HepG2 (cell line): ENCODE data around the gene ELOVL7. TPM values are rescaled to one million over a fixed set of nuclear protein-coding genes. Genes with fewer than 3 reads are reported as not detected.

ENCODE experiments used
- ATAC-seq: fragments of 200-7000 bp; cut with Tn5 transposase; 3 replicates; pipeline ENCODE4 v1.9.1; 2020; ENCODE audit warnings: mild to moderate bottlenecking, moderate library complexity
- BruUV-seq: library from RNA; stranded (reverse); fragments of 400-500 nt; replicated peaks from 2 replicates; lab custom pipeline; 2021; lab: Mats Ljungman, UMichigan
- CTCF ChIA-PET: fragments of 300-600 bp; formaldehyde crosslinking; extraction: SDS; loops from one replicate; lab custom pipeline; 2021; ENCODE audit warnings: low total read pairs, inconsistent platforms, low intra/inter-chr PET ratio; lab: Yijun Ruan, JAX
- POLR2A ChIA-PET: fragments of 350-600 bp; sonication (Branson Sonifier 250); formaldehyde crosslinking; loops from one replicate; lab custom pipeline; 2020; ENCODE audit warnings: antibody characterized with exemption, inconsistent platforms; lab: Yijun Ruan, JAX
- DNase-seq: peaks from one replicate; pipeline ENCODE4 v3.0.0-alpha.2; 2015; ENCODE audit warnings: low spot score
- FAIRE-seq: peaks from 3 replicates; lab custom pipeline; 2011; peaks lifted over from hg19 to GRCh38; lab: Jason Lieb, UNC
- H2AFZ ChIP-seq: one replicate; pipeline ENCODE4 v1.6.1; 2011; ENCODE audit warnings: low read length, inconsistent platforms
- H3K27ac ChIP-seq: fragments of 300-600 bp; 3 replicates; pipeline ENCODE4 v1.8.0; 2011; ENCODE audit warnings: mixed run types, mild to moderate bottlenecking, mixed read lengths, low read length, inconsistent platforms; ENCODE audit not compliant: insufficient read depth; ENCODE audit errors: extremely low read length
- H3K27me3 ChIP-seq, 2 experiments: fragments of 200-600 bp in 1 of 2; 2 replicates in 1 of 2; 3 replicates in 1 of 2; pipeline versions ENCODE4 v1.6.0 to v1.8.0; 2011; ENCODE audit warnings: low read length in 2 of 2, mild to moderate bottlenecking in 2 of 2, moderate library complexity in 2 of 2, inconsistent platforms in 1 of 2; ENCODE audit not compliant: insufficient read depth in 2 of 2, control insufficient read depth in 1 of 2
- H3K36me3 ChIP-seq, 2 experiments: fragments of 200-600 bp in 1 of 2; replicated peaks in 1 of 2; 2 replicates in 1 of 2; 3 replicates in 1 of 2; pipeline versions ENCODE4 v1.5.1 to v1.8.0; 2011; ENCODE audit warnings: low read length in 2 of 2, inconsistent platforms in 1 of 2; ENCODE audit not compliant: insufficient read depth in 2 of 2, control insufficient read depth in 1 of 2
- H3K4me1 ChIP-seq: 2 replicates; pipeline ENCODE4 v1.5.1; 2012; ENCODE audit warnings: low read length, inconsistent platforms; ENCODE audit not compliant: insufficient read depth
- H3K4me2 ChIP-seq: 2 replicates; pipeline ENCODE4 v1.6.0; 2011; ENCODE audit warnings: low read depth, low read length, inconsistent platforms
- H3K4me3 ChIP-seq, 3 experiments: fragments of 200-600 bp in 1 of 3; sonication (generic), shearing (Covaris generic) in 1 of 3; replicated peaks in 1 of 3; 2 replicates each; pipeline ENCODE4 v1.5.1; 2011 to 2016; ENCODE audit warnings: low read length in 3 of 3, inconsistent platforms in 2 of 3, low read depth in 2 of 3, mild to moderate bottlenecking in 2 of 3, control low read depth in 1 of 3, mixed read lengths in 1 of 3; ENCODE audit not compliant: insufficient read depth in 1 of 3
- H3K79me2 ChIP-seq: one replicate; pipeline ENCODE4 v1.6.1; 2011; ENCODE audit warnings: low read length, inconsistent platforms; ENCODE audit not compliant: insufficient read depth
- H3K9ac ChIP-seq: 2 replicates; pipeline ENCODE4 v1.6.0; 2011; ENCODE audit warnings: mild to moderate bottlenecking, low read depth, low read length, inconsistent platforms; ENCODE audit not compliant: insufficient read depth
- H3K9me3 ChIP-seq: 2 replicates; pipeline ENCODE4 v1.5.1; 2012; ENCODE audit warnings: mild to moderate bottlenecking, low read length
- H4K20me1 ChIP-seq: 2 replicates; pipeline ENCODE4 v1.6.0; 2011; ENCODE audit warnings: inconsistent platforms, mild to moderate bottlenecking, low read length, moderate library complexity; ENCODE audit not compliant: insufficient read depth
- ATF7 ChIP-seq, 2 experiments: fragments of 450-650 bp in 1 of 2; sonication (generic) in 1 of 2; formaldehyde crosslinking in 1 of 2; IDR thresholded peaks; 2 replicates each; pipeline versions ENCODE4 v1.4.0 to v1.6.1; 2016 to 2020; ENCODE audit warnings: antibody characterized with exemption in 1 of 2, mild to moderate bottlenecking in 1 of 2, missing genetic modification reagents in 1 of 2
- ATM ChIP-seq: fragments of 450-650 bp; IDR thresholded peaks from 2 replicates; pipeline ENCODE4 v1.7.1; 2017; ENCODE audit warnings: mild to moderate bottlenecking, borderline replicate concordance
- BRCA1 ChIP-seq: sonication (generic); formaldehyde crosslinking; IDR thresholded peaks from 2 replicates; pipeline ENCODE4 v1.4.0; 2020; ENCODE audit warnings: missing genetic modification reagents
- HOXA5 ChIP-seq: sonication (generic); formaldehyde crosslinking; IDR thresholded peaks from 2 replicates; pipeline ENCODE4 v1.4.0; 2020; ENCODE audit warnings: missing genetic modification reagents
- NFE2L2 ChIP-seq: fragments of 150-350 bp; IDR thresholded peaks from 2 replicates; pipeline ENCODE4 v1.6.1; 2014; ENCODE audit warnings: low read length
- PHF20 ChIP-seq: sonication (generic); formaldehyde crosslinking; IDR thresholded peaks from 2 replicates; pipeline ENCODE4 v1.5.0; 2020; ENCODE audit warnings: mild to moderate bottlenecking, missing genetic modification reagents
- POGZ ChIP-seq: sonication (generic); formaldehyde crosslinking; IDR thresholded peaks from 2 replicates; pipeline ENCODE4 v1.4.0; 2020; ENCODE audit warnings: mild to moderate bottlenecking, missing genetic modification reagents
- SIX1 ChIP-seq: sonication (generic); formaldehyde crosslinking; IDR thresholded peaks from 2 replicates; pipeline ENCODE4 v1.4.0; 2020; ENCODE audit warnings: missing genetic modification reagents, borderline replicate concordance
- THAP11 ChIP-seq: IDR thresholded peaks from 2 replicates; pipeline ENCODE4 v1.6.1; 2016; ENCODE audit warnings: missing biosample characterization, missing genetic modification reagents
- TRIM22 ChIP-seq: fragments of 450-650 bp; IDR thresholded peaks from 2 replicates; pipeline ENCODE4 v1.6.1; 2017
- TRIM24 ChIP-seq: sonication (generic); formaldehyde crosslinking; IDR thresholded peaks from 2 replicates; pipeline ENCODE4 v1.8.0; 2022; ENCODE audit warnings: mild to moderate bottlenecking, missing genetic modification reagents
- ZNF17 ChIP-seq: sonication (generic); formaldehyde crosslinking; IDR thresholded peaks from 2 replicates; pipeline ENCODE4 v1.5.0; 2020; ENCODE audit warnings: mild to moderate bottlenecking, missing genetic modification reagents
- ZNF543 ChIP-seq: sonication (generic); formaldehyde crosslinking; IDR thresholded peaks from 2 replicates; pipeline ENCODE4 v1.4.0; 2020; ENCODE audit warnings: mild to moderate bottlenecking, missing genetic modification reagents
- ZNF549 ChIP-seq: sonication (generic); formaldehyde crosslinking; IDR thresholded peaks from 2 replicates; pipeline ENCODE4 v1.5.0; 2020; ENCODE audit warnings: missing genetic modification reagents
- ZNF609 ChIP-seq: sonication (generic); formaldehyde crosslinking; IDR thresholded peaks from 2 replicates; pipeline ENCODE4 v1.4.0; 2020; ENCODE audit warnings: mild to moderate bottlenecking, missing genetic modification reagents, borderline replicate concordance
- ZNF713 ChIP-seq: sonication (generic); formaldehyde crosslinking; IDR thresholded peaks from 2 replicates; pipeline ENCODE4 v1.4.0; 2020; ENCODE audit warnings: mild to moderate bottlenecking, missing genetic modification reagents
- ZNF746 ChIP-seq: sonication (generic); formaldehyde crosslinking; IDR thresholded peaks from 2 replicates; pipeline ENCODE4 v1.8.0; 2022; ENCODE audit warnings: mild to moderate bottlenecking, missing genetic modification reagents
- WGBS: methylation state at CpG from one replicate; pipeline ENCODE4 v1.1.6; 2017; ENCODE audit warnings: low lambda C conversion rate; 5-methylcytosine and 5-hydroxymethylcytosine counted together
- in situ Hi-C: cut with HindIII; loops from 2 replicates; pipeline ENCODE4 v1.10.0; 2017; ENCODE audit warnings: low pct_unique_long_range_greater_than_20kb; ENCODE audit not compliant: extremely low pct_ligation_motif_present
- intact Hi-C: fragments of 100-400 bp; cut with micrococcal nuclease; formaldehyde crosslinking; loops from one replicate; pipeline ENCODE4 v1.10.0; 2022; ENCODE audit not compliant: unreplicated experiment
- polyA plus RNA-seq, 8 experiments: library from polyadenylated mRNA; depleted of rRNA in 3 of 8; stranded (reverse) in 7 of 8; unstranded in 1 of 8; fragments of >200 nt; fragmentation: Illumina TruSeq in 4 of 8; extraction: Trizol in 4 of 8; gene quantifications; 2 replicates each; pipeline versions ENCODE4 v1.2.1 to v1.2.3, GENCODE V29; 2011 to 2016; ENCODE audit warnings: low read depth in 4 of 8, missing spikeins in 1 of 8, mixed read lengths in 1 of 8; ENCODE audit not compliant: insufficient read depth in 1 of 8
- total RNA-seq, 5 experiments: library from RNA; depleted of rRNA; stranded (reverse); fragments of >200 nt; fragmentation: Illumina TruSeq; extraction: Trizol; gene quantifications; 2 replicates each; pipeline ENCODE4 v1.2.3, GENCODE V29; 2016; ENCODE audit warnings: low read depth in 1 of 5

The ELOVL7 gene
- total and polyA plus RNA-seq, 2 of the 13 experiments (the other 11 are each of a cell fraction or from before 2014, with no cell fraction given) = 4.5 to 7.3 TPM

DNA sequence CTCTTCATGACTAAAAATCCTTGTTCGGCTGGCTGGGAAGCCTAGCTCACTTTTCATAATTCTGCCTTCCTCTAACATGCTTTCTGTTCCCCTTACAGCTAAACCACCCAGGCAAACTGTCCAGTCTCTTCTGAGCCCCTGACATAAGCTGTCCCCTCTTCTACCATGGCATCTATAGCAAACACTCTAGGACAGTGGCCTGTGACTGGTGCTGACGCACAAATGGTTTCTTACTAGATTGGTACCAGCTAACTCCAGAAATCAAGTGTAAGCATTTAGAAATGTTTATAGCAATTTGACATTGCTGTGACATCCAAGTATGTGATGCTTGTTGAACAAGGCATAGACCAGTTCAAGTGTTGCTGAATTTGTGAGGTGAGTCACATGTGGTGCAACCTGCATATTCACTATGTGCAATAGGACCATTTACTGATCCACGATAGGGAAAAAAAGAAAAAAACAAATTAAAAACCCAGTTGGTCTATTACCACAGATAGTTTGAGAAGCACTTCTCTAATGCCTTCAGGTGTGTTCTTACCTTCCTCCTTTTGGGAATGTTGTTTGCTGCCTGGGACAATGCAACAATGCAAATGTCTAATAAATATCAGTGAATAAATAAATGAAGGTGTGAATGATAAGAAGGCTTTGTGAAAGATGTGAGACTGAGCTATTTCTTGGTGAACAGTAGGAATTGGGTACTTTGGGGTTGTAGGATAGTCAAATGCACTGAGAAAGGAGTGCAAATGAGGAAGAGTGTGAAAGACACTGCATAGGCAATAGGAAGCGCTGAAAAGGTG, 22.4 kb downstream of the ELOVL7 start (continued):
- TF ChIP-seq PHF20 (CRISPR knock-in tag) = no peak
- no peak for TF ChIP-seq NFE2L2
- no peak for TF ChIP-seq ZNF713

DNA sequence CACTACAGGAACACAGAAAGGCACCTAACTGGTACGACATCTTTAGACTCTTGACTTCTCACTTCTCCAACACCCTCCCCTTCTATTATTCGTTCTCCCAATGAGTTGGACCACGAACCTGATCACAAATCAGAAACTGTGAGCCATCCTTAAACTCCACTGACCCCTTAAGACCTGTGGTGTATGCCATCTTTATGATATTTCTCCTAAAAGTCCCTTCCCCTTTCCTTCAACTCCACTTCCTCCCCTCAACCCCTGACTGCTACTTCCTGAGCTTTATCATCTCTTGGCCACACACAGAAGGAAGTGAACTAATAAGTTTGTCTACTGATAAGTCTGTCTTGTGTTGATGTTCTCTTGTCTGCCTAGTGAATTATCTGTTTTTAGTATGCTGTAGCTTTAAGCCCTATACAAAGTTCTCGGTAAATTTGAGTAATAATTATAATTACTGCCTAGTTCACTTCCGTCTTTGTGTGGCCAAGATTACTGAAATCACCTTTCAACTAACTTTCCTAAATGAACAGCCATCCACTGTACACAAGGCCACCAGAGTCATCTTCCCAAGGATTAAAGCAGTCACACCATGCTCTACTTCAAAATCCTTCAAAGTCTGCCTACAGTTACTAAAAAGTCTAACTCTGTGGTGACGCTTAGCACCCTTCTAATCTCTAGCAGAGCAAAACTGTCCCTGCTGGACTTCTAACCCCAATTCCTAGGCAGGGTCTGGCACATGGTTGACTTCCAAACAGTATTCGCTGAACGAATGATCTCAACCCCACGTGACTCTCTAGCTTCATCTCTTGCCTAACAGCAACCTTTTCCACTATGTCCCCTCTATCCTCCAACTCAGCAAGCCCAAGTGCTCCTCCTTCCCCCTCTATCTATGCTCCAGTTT, 23.2 kb downstream of the ELOVL7 start:
- no peak for ATAC-seq
- no peak overlapping the region for H2AFZ ChIP-seq
- in situ Hi-C loops = no loop called here
- H3K9me3 ChIP-seq = no peaks in the 10 kb centered on the region
- DNase-seq = no peak
- H3K27me3 ChIP-seq = no peaks in the 10 kb centered on the region
- no peak overlapping the region for H3K27ac ChIP-seq
- H3K9ac ChIP-seq = no peak overlapping the region
- no peaks in the 10 kb centered on the region for H3K36me3 ChIP-seq
- H3K79me2 ChIP-seq = no peaks in the 10 kb centered on the region
- H3K4me3 ChIP-seq = no peak overlapping the region
- ChIA-PET POLR2A (no interaction called here), CTCF (no interaction called here)
- FAIRE-seq = no peak
- H3K4me2 ChIP-seq = no peak overlapping the region
- 74% methylated on average over 9 of the region's 9 CpGs for WGBS
- no TSS peak for BruUV-seq
- intact Hi-C loops = no loop called here
- no peaks in the 10 kb centered on the region for H4K20me1 ChIP-seq
- H3K4me1 ChIP-seq = no peaks in the 10 kb centered on the region
- TF ChIP-seq ATM (no peak), ZNF746 (no peak), POGZ (CRISPR knock-in tag) (no peak), ATF7 (IDR thresholded peaks at IDR 0.05) (no peak), ATF7 (CRISPR knock-in tag; IDR thresholded peaks at IDR 0.05) (no peak), ZNF543 (no peak), ZNF549 (CRISPR knock-in tag) (no peak), HOXA5 (CRISPR knock-in tag) (no peak), NFE2L2 (no peak), TRIM24 (CRISPR knock-in tag) (no peak), THAP11 (CRISPR knock-in tag) (no peak), ZNF17 (CRISPR knock-in tag) (no peak), TRIM22 (no peak), SIX1 (CRISPR knock-in tag) (no peak), ZNF609 (CRISPR knock-in tag) (no peak), BRCA1 (CRISPR knock-in tag) (no peak)
